DOHH2 (cell line): Measurements from ENCODE around the gene CLCA2.

Experiments
- EZH2phosphoT487 ChIP-seq: fragments of 200-600 bp; sonication (generic); IDR thresholded peaks from 2 replicates; pipeline ENCODE4 v1.6.1; 2017; ENCODE audit warnings: borderline replicate concordance, mild to moderate bottlenecking, antibody characterized with exemption, low read length, moderate library complexity, mixed read lengths
- TF ChIP-seq, protein P1 (sequence below): fragments of 200-600 bp; sonication (generic); IDR thresholded peaks from one replicate; pipeline ENCODE4 v1.5.1; 2014; ENCODE audit warnings: antibody characterized with exemption, mild to moderate bottlenecking, low read depth, low read length; ENCODE audit not compliant: poor library complexity, severe bottlenecking

GRCh38 chr1:86396498-86396890 is 27.5 kb upstream of the CLCA2 start:
- TF ChIP-seq, protein P1, sequence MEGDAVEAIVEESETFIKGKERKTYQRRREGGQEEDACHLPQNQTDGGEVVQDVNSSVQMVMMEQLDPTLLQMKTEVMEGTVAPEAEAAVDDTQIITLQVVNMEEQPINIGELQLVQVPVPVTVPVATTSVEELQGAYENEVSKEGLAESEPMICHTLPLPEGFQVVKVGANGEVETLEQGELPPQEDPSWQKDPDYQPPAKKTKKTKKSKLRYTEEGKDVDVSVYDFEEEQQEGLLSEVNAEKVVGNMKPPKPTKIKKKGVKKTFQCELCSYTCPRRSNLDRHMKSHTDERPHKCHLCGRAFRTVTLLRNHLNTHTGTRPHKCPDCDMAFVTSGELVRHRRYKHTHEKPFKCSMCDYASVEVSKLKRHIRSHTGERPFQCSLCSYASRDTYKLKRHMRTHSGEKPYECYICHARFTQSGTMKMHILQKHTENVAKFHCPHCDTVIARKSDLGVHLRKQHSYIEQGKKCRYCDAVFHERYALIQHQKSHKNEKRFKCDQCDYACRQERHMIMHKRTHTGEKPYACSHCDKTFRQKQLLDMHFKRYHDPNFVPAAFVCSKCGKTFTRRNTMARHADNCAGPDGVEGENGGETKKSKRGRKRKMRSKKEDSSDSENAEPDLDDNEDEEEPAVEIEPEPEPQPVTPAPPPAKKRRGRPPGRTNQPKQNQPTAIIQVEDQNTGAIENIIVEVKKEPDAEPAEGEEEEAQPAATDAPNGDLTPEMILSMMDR: no peak
- TF ChIP-seq EZH2phosphoT487: no peak
